Cerebellar cortex (tissue), 1 donor: ENCODE results near the gene CACNA1D.

Source experiments
- DNase-seq: peaks from one replicate; pipeline ENCODE4 v3.0.0-alpha.2; 2015; ENCODE audit warnings: low spot score

Gene CACNA1D

GRCh38 chr3:53495520-53496391 lies 1.3 kb downstream of the CACNA1D start:
- DNase-seq: peak; percentile 42

- no peak for DNase-seq
Observed at GRCh38 chr3:53496392-53496670, 1.9 kb downstream of the CACNA1D start.

DNA sequence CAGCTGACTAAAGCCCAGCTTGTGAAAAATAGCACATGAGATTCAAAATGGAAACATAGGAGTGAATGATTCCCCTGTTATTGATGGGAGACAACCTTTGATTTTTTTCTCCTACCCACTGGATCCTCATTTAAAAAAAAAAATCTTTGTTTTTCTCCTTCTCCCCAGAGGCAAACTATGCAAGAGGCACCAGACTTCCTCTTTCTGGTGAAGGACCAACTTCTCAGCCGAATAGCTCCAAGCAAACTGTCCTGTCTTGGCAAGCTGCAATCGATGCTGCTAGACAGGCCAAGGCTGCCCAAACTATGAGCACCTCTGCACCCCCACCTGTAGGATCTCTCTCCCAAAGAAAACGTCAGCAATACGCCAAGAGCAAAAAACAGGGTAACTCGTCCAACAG lies 2.6 kb downstream of the CACNA1D start:
- peak; percentile 22 for DNase-seq

GRCh38 chr3:53498806-53499641 lies 4.6 kb downstream of the CACNA1D start:
- no peak for DNase-seq

GRCh38 chr3:53500165-53500777 lies 5.9 kb downstream of the CACNA1D start:
- DNase-seq: no peak

DNA sequence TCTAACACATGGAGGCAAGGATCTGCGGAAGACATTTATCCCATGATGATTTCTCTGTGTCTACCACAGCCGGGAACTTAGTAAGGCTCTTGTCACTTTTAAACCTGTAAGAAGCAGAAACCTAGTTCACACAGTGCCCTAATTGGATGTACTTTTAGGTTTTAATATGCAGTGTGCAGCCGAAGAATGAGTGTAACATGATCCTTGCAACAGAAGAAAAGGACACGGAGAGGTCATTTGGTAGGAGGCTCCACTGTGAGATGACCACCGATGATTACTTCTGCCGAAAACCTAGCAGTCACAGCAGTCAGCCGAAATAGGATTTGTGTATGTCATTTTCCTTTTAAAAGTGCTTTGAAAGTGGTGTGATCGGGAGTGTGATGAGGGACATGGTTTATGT lies 6.8 kb downstream of the CACNA1D start:
- no peak for DNase-seq

DNA sequence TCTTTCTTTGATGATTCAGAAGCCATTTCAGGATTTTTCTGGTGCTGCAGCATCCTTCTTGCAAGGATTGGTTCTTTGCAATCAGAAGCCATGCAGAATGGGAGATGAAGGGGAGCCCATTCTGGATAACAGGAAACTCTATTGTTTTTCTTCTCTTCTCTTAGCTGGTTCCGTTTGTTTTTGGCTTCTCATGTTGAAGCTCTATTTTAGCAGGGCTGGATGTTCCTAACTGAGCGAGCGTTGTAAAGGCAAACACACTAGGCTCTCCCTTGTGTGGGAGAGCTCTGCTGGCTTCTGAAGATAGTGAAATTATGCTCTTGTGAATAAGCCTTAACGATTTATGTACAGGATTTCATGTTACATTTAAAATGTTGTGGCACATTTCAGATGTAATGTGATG lies 8.3 kb downstream of the CACNA1D start:
- peak; percentile 13 for DNase-seq

DNA sequence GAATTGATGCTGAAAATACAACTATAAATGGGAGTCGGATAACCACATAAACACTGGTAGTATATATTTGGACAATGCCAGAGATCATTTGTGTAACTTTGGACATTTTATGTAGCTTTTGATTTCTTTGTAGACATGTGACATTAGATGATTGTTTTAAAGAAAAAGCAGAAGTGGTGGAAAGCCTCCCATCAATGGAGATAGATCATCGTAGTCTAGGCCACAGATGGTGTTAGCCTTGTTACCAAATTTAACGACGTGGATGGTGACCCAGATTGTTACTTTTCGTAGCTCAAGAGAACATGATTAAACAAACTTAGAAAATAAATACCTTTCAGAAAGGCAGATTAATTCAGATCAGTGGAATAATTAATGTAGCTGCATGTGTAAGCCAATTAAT lies 8.8 kb downstream of the CACNA1D start:
- no peak for DNase-seq

GRCh38 chr3:53506110-53506762 lies 11.8 kb downstream of the CACNA1D start:
- DNase-seq: no peak

GRCh38 chr3:53506763-53507145 lies 12.3 kb downstream of the CACNA1D start:
- no peak for DNase-seq

- no peak for DNase-seq
Observed at GRCh38 chr3:53509494-53509893, 15.1 kb downstream of the CACNA1D start.

- DNase-seq: no peak
Observed at GRCh38 chr3:53510508-53510907, 16.1 kb downstream of the CACNA1D start.

- no peak for DNase-seq
Observed at GRCh38 chr3:53511246-53511645, 16.8 kb downstream of the CACNA1D start.

DNA sequence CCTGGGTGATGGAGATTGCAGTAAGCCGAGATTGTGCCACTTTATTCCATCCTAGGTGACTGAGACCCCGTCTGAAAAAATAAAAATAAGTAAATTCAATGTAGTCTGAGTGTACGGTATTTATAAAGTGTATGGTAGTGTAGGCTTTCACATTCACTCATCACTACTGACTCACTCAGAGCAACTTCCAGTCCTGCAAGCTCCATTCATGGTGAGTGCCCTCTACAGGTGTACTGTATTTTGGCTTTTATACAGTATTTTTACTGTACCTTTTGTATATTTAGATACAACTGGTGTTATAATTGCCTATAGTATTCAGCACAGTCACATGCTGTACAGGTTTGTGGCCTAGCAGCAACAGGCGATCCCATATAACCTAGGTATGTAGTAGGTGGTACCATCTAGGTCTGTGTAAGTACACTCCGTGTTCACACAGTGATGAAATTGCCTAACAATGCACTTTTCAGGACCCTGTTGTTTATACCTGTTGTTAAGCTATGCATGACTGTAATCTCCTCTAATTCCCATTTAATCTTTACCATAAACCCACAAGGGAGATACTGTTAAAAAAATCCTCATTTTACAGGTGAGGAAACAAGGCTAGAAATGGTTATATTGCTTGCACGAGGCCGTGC lies 19.3 kb downstream of the CACNA1D start:
- DNase-seq: no peak

DNA sequence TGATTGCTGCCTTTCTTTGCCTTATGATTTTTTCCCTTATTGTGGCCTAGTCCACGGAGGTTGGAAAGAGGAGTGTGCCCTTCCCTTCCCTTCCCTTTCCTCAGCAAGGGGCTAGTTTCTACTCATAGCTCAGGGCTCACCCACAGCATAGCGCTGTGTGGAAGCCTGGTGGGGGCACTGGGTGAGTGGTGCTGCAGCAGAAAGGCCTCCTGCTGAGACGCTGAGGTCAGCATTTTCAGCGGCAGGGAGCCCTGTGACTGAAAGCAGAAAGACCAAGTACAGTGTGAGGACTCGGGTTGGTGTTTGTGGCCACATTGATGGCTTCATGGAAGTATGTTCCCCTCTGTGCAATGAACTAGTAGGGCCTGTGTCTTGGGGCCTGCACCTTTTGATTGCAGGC lies 21.9 kb downstream of the CACNA1D start:
- no peak for DNase-seq

- no peak for DNase-seq
Observed at GRCh38 chr3:53518495-53518981, 24.1 kb downstream of the CACNA1D start.

DNA sequence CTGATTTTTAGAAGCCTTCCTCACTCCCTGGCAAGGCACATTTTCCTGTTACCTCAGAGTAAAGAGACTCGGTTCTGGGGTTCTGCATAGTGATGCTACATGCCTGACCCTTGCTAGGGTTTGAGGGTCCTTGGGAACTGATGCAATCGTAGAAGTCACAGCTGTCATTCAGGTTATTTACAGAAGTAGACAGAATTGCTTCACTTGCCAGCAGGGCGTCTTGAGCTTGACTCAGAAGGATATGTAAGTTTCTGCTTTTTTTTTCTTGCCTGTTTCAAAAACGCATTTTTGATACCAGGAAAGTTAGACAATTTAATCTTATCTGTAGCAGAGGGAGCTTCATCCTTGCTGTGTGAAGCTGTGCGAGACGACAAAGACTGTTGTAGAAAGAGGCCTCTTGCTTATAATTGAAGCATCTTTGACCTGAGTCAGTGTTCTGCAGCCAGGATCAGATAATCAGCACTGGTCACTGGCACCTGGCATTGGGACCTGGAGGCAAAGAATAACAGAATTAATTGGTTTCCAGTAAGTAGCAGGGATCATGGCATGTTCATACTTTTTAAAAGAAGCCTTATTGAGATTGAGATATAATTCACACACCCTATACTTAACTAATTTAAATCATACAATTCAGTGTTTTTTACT lies 24.8 kb downstream of the CACNA1D start:
- DNase-seq: no peak

GRCh38 chr3:53523346-53523745 lies 28.9 kb downstream of the CACNA1D start:
- no peak for DNase-seq

- DNase-seq: no peak
Observed at GRCh38 chr3:53524566-53524965, 30.2 kb downstream of the CACNA1D start.

DNA sequence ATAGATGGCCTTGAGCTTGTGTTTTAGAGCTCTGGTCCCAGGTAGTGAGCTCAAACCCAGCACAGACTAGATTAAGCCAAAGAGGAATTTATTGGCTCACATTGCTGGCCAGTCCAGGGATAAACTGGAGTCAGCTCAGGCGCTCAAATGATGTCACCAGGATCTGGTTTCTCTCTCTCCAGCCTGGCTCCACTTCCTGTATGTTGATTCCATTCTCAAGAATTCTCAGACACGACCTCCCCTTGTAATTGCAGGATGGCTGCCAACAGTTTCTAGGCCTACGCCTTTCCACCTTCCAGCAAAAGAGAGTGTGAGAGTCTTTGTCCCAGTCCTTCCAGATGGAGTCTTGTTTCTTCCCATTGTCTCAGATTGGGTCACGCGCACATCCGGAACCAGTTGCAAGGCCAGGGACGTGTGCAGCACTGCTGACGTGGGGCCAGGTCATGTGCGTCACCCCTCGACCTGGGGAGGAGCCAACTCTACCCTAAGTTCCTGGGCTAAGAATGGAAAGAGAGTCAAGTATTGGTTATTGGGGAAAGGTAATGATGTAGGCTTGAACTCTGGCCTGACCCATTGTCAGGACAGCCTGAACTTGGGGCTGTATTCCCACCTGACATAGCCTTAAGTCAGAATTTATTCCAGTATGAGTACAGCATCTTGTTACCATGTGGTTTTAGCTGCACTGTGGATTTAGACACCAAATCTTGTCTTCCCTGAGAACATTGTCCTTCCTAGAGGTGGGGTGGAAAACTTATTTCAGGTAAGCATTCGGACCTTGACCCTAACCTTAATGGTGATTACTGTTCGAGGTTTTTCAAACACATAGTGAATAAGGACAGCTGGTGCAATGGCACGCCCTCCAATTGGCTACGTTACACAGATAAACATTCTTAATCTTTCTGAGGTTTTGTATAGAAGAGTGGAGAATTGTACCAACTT lies 31.6 kb downstream of the CACNA1D start:
- DNase-seq: no peak
